ENCODE measurements around the gene CYB5A.

DNA sequence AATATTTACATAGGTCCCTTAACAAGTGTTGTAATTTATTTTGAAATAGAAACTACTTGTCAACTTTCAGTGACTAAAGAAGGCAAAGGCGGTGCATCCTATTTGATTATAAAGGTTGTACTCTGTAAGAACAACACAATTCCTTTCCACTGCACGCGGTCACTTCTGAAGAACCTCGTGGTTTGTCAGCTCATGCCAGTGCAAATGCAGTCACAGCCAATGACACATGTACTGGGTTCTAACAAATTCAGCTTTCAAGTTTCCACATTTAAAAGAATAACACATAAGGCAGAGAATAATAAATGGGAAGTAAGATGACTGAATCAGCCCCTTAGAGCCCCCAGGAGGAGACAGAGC is 39.7 kb downstream of the CYB5A start:
- TF ChIP-seq RAD21 (IDR thresholded peaks at IDR 0.05; ENCODE audit: low read depth) (no peak), EGR1 (IDR thresholded peaks at IDR 0.05) (no peak), FOXM1 (IDR thresholded peaks at IDR 0.05; ENCODE audit: borderline replicate concordance, low read depth) (no peak), TAF1 (IDR thresholded peaks at IDR 0.05; ENCODE audit: low read depth) (no peak)
- TF ChIP-seq, protein P1, sequence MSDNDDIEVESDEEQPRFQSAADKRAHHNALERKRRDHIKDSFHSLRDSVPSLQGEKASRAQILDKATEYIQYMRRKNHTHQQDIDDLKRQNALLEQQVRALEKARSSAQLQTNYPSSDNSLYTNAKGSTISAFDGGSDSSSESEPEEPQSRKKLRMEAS (IDR thresholded peaks at IDR 0.05), result no peak
- TF ChIP-seq, protein P2, sequence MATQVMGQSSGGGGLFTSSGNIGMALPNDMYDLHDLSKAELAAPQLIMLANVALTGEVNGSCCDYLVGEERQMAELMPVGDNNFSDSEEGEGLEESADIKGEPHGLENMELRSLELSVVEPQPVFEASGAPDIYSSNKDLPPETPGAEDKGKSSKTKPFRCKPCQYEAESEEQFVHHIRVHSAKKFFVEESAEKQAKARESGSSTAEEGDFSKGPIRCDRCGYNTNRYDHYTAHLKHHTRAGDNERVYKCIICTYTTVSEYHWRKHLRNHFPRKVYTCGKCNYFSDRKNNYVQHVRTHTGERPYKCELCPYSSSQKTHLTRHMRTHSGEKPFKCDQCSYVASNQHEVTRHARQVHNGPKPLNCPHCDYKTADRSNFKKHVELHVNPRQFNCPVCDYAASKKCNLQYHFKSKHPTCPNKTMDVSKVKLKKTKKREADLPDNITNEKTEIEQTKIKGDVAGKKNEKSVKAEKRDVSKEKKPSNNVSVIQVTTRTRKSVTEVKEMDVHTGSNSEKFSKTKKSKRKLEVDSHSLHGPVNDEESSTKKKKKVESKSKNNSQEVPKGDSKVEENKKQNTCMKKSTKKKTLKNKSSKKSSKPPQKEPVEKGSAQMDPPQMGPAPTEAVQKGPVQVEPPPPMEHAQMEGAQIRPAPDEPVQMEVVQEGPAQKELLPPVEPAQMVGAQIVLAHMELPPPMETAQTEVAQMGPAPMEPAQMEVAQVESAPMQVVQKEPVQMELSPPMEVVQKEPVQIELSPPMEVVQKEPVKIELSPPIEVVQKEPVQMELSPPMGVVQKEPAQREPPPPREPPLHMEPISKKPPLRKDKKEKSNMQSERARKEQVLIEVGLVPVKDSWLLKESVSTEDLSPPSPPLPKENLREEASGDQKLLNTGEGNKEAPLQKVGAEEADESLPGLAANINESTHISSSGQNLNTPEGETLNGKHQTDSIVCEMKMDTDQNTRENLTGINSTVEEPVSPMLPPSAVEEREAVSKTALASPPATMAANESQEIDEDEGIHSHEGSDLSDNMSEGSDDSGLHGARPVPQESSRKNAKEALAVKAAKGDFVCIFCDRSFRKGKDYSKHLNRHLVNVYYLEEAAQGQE (IDR thresholded peaks at IDR 0.05; ENCODE audit: low read depth), result no peak

Measured in Ishikawa (cell line).